AG04450 (cell line): ENCODE results near the gene CPSF4. TPM values are rescaled to one million over a fixed set of nuclear protein-coding genes. Genes with fewer than 3 reads are reported as not detected.

Experiments
- CTCF ChIA-PET: fragments of 300-600, 350-600 bp; formaldehyde crosslinking; extraction: SDS; loops from one replicate; lab custom pipeline; 2022; ENCODE audit warnings: antibody characterized with exemption, inconsistent platforms; lab: Charles Lee
- POLR2A ChIA-PET: fragments of 350-600 bp; formaldehyde crosslinking; extraction: SDS; loops from one replicate; lab custom pipeline; 2021; ENCODE audit warnings: antibody characterized with exemption, inconsistent platforms; lab: Yijun Ruan, JAX
- DNase-seq: peaks from one replicate; pipeline ENCODE4 v3.0.0-alpha.2; 2011; ENCODE audit warnings: low read depth, low spot score
- H3K27ac ChIP-seq: one replicate; pipeline ENCODE4 v1.5.1; 2012; ENCODE audit warnings: low read depth, low read length, control low read depth
- H3K27me3 ChIP-seq: one replicate; pipeline ENCODE4 v1.6.0; 2012; ENCODE audit warnings: low read length; ENCODE audit not compliant: control insufficient read depth, insufficient read depth
- H3K4me3 ChIP-seq: 2 replicates; pipeline ENCODE4 v1.5.1; 2011; ENCODE audit warnings: mild to moderate bottlenecking, low read depth, low read length, control low read depth
- H3K9me3 ChIP-seq: 2 replicates; pipeline ENCODE4 v1.5.1; 2012; ENCODE audit warnings: low read length; ENCODE audit not compliant: control insufficient read depth, insufficient read depth
- CTCF ChIP-seq: IDR thresholded peaks from 2 replicates; pipeline ENCODE4 v1.5.1; 2011; ENCODE audit warnings: low read depth, low read length, control low read depth, inconsistent platforms
- polyA plus RNA-seq: library from polyadenylated mRNA; depleted of rRNA; stranded (reverse); fragments of >200 nt; gene quantifications from 2 replicates; pipeline ENCODE4 v1.2.3, GENCODE V29; 2011

CPSF4 gene
- polyA plus RNA-seq, 1 experiment = 27.6 TPM

- no peak overlapping the region for H3K4me3 ChIP-seq
- no peak for DNase-seq
- H3K9me3 ChIP-seq = peaks cover 46% of the 10 kb centered on the region
- TF ChIP-seq CTCF = no peak
- ChIA-PET POLR2A (no interaction called here), CTCF (no interaction called here)
- no peaks in the 10 kb centered on the region for H3K27me3 ChIP-seq
- no peak overlapping the region for H3K27ac ChIP-seq
These were observed 55.1 kb downstream of the CPSF4 start for GRCh38 chr7:99493823-99494222.

DNA sequence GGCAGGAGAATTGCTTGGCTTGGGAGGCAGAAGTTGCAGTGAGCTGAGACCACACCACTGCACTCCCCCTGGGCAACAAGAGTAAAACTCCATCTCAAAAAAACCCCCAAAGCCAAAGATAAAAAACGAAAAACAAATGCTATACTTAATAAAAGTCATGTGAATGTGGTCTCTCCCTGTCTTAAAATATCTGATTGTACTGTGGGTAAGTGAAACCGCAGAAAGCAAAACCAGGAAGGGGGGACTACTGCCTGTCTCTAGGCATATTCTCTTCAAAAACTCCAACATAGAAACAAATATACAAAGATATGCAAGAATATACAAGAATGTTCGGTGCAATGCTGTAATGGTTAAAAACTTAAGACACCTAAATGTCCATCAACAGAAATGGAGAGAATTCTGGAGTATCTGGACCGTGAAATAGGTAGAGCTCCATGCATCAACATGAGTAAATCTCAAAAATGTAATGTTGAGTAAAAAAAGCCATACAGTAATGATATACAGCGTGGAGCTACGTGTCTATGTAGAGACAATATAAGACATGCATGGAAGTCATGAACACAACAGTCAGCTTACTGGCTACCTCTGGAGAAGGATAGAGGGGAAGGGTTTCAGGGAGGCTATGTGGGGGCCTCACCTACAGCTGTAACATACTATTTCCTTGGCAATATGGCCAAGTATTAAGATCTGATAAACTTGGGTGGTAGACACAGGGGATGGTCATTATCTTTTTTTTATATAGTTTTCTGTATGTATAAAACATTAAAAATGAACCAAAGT, 59.2 kb downstream of the CPSF4 start:
- ChIA-PET CTCF (no interaction called here), POLR2A (no interaction called here)
- no peak for DNase-seq
- peaks cover 37% of the 10 kb centered on the region for H3K9me3 ChIP-seq
- TF ChIP-seq CTCF = no peak
- H3K4me3 ChIP-seq = peak overlapping the region; percentile 97
- H3K27ac ChIP-seq = no peak overlapping the region
- H3K27me3 ChIP-seq = no peaks in the 10 kb centered on the region

GRCh38 chr7:99498546-99498944, 59.8 kb downstream of the CPSF4 start:
- no peaks in the 10 kb centered on the region for H3K27me3 ChIP-seq
- CTCF ChIA-PET = no interaction called here
- no peak for TF ChIP-seq CTCF
- DNase-seq = no peak
- H3K27ac ChIP-seq = no peak overlapping the region
- H3K4me3 ChIP-seq = peak overlapping the region; percentile 97
- H3K9me3 ChIP-seq = peaks cover 31% of the 10 kb centered on the region
- POLR2A ChIA-PET = no interaction called here

GRCh38 chr7:99499371-99499720, 60.6 kb downstream of the CPSF4 start:
- Histone ChIP-seq H3K9me3 (peaks cover 23% of the 10 kb centered on the region), H3K27ac (peak overlapping the region; percentile 97), H3K27me3 (no peaks in the 10 kb centered on the region), H3K4me3 (peak overlapping the region; percentile 97)
- CTCF ChIA-PET = no interaction called here
- POLR2A ChIA-PET = interaction anchor here (1.2 to 1.6 kb wide), 3 partner anchors 26 to 59 kb away, joined by 5 to 8 read pairs (median 5); partner anchors contain the start of genes FAM200A and ZNF655
- TF ChIP-seq CTCF = no peak
- DNase-seq = no peak
